Stimulated activated CD4-positive, alpha-beta T cell treated with anti-CD3 and anti-CD28 coated beads, TNF-alpha, amount 100 ng/mL, for 4 hours (primary cell): ENCODE results near the gene GOLGA2.
"Not testable (repeated sequence)": the region's sequence is repeated elsewhere in the genome, so short reads cannot be mapped to it uniquely, and the experiment has no call there.

Source experiments
- DNase-seq, 3 experiments: peaks; one replicate each; pipeline ENCODE4 v3.0.0-alpha.2; 2020; ENCODE audit warnings: low read depth in 3 of 3

GOLGA2 gene

GRCh38 chr9:128242124-128242523 is 33.7 kb downstream of the GOLGA2 start:
- no peak for DNase-seq

GRCh38 chr9:128233817-128234406 is 41.9 kb downstream of the GOLGA2 start:
- no peak for DNase-seq

- no peak for DNase-seq
Measured at GRCh38 chr9:128232528-128233428, 43.0 kb downstream of the GOLGA2 start.

- DNase-seq = no peak
Measured at GRCh38 chr9:128231638-128232527, 43.9 kb downstream of the GOLGA2 start.

GRCh38 chr9:128230897-128231296 is 44.9 kb downstream of the GOLGA2 start:
- DNase-seq = not testable (repeated sequence)

GRCh38 chr9:128226412-128226801 is 49.4 kb downstream of the GOLGA2 start:
- DNase-seq = no peak

GRCh38 chr9:128225770-128226411 is 49.9 kb downstream of the GOLGA2 start:
- DNase-seq = no peak

GRCh38 chr9:128224877-128225276 is 50.9 kb downstream of the GOLGA2 start:
- no peak for DNase-seq

GRCh38 chr9:128222880-128223670 is 52.7 kb downstream of the GOLGA2 start:
- DNase-seq = no peak

GRCh38 chr9:128222026-128222425 is 53.8 kb downstream of the GOLGA2 start:
- DNase-seq = no peak

GRCh38 chr9:128219831-128220230 is 56.0 kb downstream of the GOLGA2 start:
- DNase-seq = no peak

- DNase-seq = peak; percentile 83 to 87 (median 84)
Measured at GRCh38 chr9:128218518-128219389, 57.1 kb downstream of the GOLGA2 start.

- DNase-seq = no peak
Measured at GRCh38 chr9:128218172-128218517, 57.7 kb downstream of the GOLGA2 start.

GRCh38 chr9:128216781-128217553 is 58.8 kb downstream of the GOLGA2 start:
- no peak for DNase-seq

- DNase-seq = no peak
Measured at GRCh38 chr9:128215491-128216409, 60.1 kb downstream of the GOLGA2 start.

- DNase-seq = no peak
Measured at GRCh38 chr9:128214571-128215490, 61.0 kb downstream of the GOLGA2 start.
